Common myeloid progenitor, CD34-positive (primary cell): ENCODE results near the gene PMFBP1.
"Not testable (repeated sequence)": the region's sequence is repeated elsewhere in the genome, so short reads cannot be mapped to it uniquely, and the experiment has no call there.

Experiments used
- CTCF ChIA-PET: fragments of 350-600 bp; sonication (Branson Sonifier 250); formaldehyde crosslinking; loops from one replicate; lab custom pipeline; 2021; ENCODE audit warnings: antibody characterized with exemption; lab: Charles Lee
- POLR2A ChIA-PET: fragments of 350-600 bp; sonication (Branson Sonifier 250); formaldehyde crosslinking; loops from one replicate; lab custom pipeline; 2021; ENCODE audit warnings: antibody characterized with exemption; lab: Charles Lee
- DNase-seq, 3 donors: peaks; one replicate each; pipeline versions ENCODE4 v3.0.0 to v3.0.0-alpha.2; 2013
- H3K27ac ChIP-seq, 2 experiments: 1 replicate in 1 of 2; 2 replicates in 1 of 2; pipeline ENCODE4 v1.7.0; 2013; ENCODE audit warnings: inconsistent platforms in 2 of 2, low read length in 2 of 2, mild to moderate bottlenecking in 2 of 2, low read depth in 1 of 2, moderate library complexity in 1 of 2; ENCODE audit not compliant: severe bottlenecking in 2 of 2, insufficient read depth in 1 of 2, poor library complexity in 1 of 2
- H3K27me3 ChIP-seq, 5 experiments: replicated peaks in 2 of 5; 1 replicate in 3 of 5; 2 replicates in 2 of 5; pipeline versions ENCODE4 v1.6.1 to v1.7.0; 2013; ENCODE audit warnings: low read length in 4 of 5, mild to moderate bottlenecking in 2 of 5, moderate library complexity in 2 of 5, inconsistent platforms in 1 of 5; ENCODE audit not compliant: insufficient read depth in 5 of 5, control insufficient read depth in 4 of 5
- H3K36me3 ChIP-seq, 4 experiments: 1 replicate in 2 of 4; 2 replicates in 2 of 4; pipeline versions ENCODE4 v1.6.1 to v1.7.0; 2013; ENCODE audit warnings: low read length in 3 of 4, control low read depth in 1 of 4, mild to moderate bottlenecking in 1 of 4; ENCODE audit not compliant: control insufficient read depth in 4 of 4, insufficient read depth in 4 of 4
- H3K4me1 ChIP-seq, 4 experiments: 1 replicate in 3 of 4; 2 replicates in 1 of 4; pipeline versions ENCODE4 v1.6.1 to v1.7.1; 2013; ENCODE audit warnings: low read length in 3 of 4, mild to moderate bottlenecking in 3 of 4, control low read depth in 1 of 4, inconsistent platforms in 1 of 4, moderate library complexity in 1 of 4; ENCODE audit not compliant: control insufficient read depth in 4 of 4, insufficient read depth in 4 of 4; ENCODE audit errors: control extremely low read depth in 1 of 4
- H3K4me3 ChIP-seq, 7 experiments: 1 replicate in 4 of 7; 2 replicates in 3 of 7; pipeline versions ENCODE4 v1.5.1 to v1.7.0; 2013; ENCODE audit warnings: mild to moderate bottlenecking in 7 of 7, low read length in 6 of 7, moderate library complexity in 6 of 7, inconsistent platforms in 2 of 7, low read depth in 2 of 7, control low read depth in 1 of 7; ENCODE audit not compliant: insufficient read depth in 4 of 7, control insufficient read depth in 1 of 7; ENCODE audit errors: extremely low read depth in 1 of 7
- H3K9me3 ChIP-seq, 5 experiments: 1 replicate in 4 of 5; 2 replicates in 1 of 5; pipeline versions ENCODE4 v1.6.1 to v1.7.1; 2013; ENCODE audit warnings: low read length in 4 of 5, mild to moderate bottlenecking in 2 of 5, inconsistent platforms in 1 of 5, low read depth in 1 of 5, moderate library complexity in 1 of 5; ENCODE audit not compliant: control insufficient read depth in 4 of 5, insufficient read depth in 2 of 5; ENCODE audit errors: control extremely low read depth in 1 of 5
- WGBS: methylation state at CpG from one replicate; pipeline ENCODE4 v1.1.5; 2013; ENCODE audit not compliant: insufficient coverage; 5-methylcytosine and 5-hydroxymethylcytosine counted together

Gene PMFBP1

DNA sequence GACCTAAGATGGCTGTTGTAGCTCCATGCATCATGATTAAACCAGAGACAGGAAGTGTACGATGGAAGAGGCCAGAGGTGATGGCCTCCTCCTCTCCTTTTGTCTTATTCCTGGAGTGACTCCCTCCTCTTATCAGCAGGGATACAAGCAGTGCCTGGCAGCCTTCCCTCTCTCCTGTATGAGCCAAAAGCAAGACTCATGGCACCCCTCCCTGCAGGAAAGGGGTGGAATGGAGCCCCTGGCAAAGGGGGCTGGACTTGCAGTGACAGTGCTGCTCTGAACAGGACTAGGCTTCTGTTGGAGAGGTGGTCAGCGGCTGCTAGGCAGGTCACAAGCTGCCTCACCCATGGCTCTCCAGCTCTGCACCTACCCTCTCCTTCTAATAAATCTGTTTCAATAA, 87.0 kb downstream of the PMFBP1 start:
- CTCF ChIA-PET = no interaction called here

GRCh38 chr16:72084445-72084844, 87.5 kb downstream of the PMFBP1 start:
- peaks cover 2 to 16% (median 11%) of the 10 kb centered on the region in 5 experiments for H3K9me3 ChIP-seq
- 98% methylated on average over 9 of the region's 10 CpGs for WGBS
- H3K36me3 ChIP-seq = peaks cover 20 to 45% (median 34%) of the 10 kb centered on the region in 4 experiments
- ChIA-PET POLR2A (no interaction called here), CTCF (no interaction called here)
- H3K4me3 ChIP-seq = no peak overlapping the region
- H3K4me1 ChIP-seq = no peaks in the 10 kb centered on the region
- no peaks in the 10 kb centered on the region for H3K27me3 ChIP-seq
- no peak for DNase-seq
- no peak overlapping the region for H3K27ac ChIP-seq

More for the DNA sequence above, 87.0 kb downstream of the PMFBP1 start:
- peaks cover 2 to 16% (median 11%) of the 10 kb centered on the region in 5 experiments for H3K9me3 ChIP-seq
- no peak for DNase-seq
- WGBS = 100% methylated on average over 1 of the region's 2 CpGs
- H3K27ac ChIP-seq = no peak overlapping the region
- no peaks in the 10 kb centered on the region for H3K4me1 ChIP-seq
- no peak overlapping the region for H3K4me3 ChIP-seq
- POLR2A ChIA-PET = no interaction called here
- no peaks in the 10 kb centered on the region for H3K27me3 ChIP-seq
- peaks cover 23 to 51% (median 39%) of the 10 kb centered on the region in 4 experiments for H3K36me3 ChIP-seq

- no peaks in the 10 kb centered on the region for H3K27me3 ChIP-seq
- H3K4me1 ChIP-seq = no peaks in the 10 kb centered on the region
- ChIA-PET POLR2A (no interaction called here), CTCF (interaction anchor here (0.8 to 1.2 kb wide), 3 partner anchors 8 to 17 kb away, joined by 3 to 4 read pairs (median 3); no protein-coding TSS in a partner anchor)
- H3K36me3 ChIP-seq = peaks cover 20 to 40% (median 30%) of the 10 kb centered on the region in 4 experiments
- WGBS = 72% methylated on average over 3 of the region's 3 CpGs
- H3K9me3 ChIP-seq = peaks cover 2 to 16% (median 11%) of the 10 kb centered on the region in 5 experiments
- H3K27ac ChIP-seq = no peak overlapping the region
- no peak for DNase-seq
- no peak overlapping the region for H3K4me3 ChIP-seq
Observed at GRCh38 chr16:72083778-72084404, 88.1 kb downstream of the PMFBP1 start.

DNA sequence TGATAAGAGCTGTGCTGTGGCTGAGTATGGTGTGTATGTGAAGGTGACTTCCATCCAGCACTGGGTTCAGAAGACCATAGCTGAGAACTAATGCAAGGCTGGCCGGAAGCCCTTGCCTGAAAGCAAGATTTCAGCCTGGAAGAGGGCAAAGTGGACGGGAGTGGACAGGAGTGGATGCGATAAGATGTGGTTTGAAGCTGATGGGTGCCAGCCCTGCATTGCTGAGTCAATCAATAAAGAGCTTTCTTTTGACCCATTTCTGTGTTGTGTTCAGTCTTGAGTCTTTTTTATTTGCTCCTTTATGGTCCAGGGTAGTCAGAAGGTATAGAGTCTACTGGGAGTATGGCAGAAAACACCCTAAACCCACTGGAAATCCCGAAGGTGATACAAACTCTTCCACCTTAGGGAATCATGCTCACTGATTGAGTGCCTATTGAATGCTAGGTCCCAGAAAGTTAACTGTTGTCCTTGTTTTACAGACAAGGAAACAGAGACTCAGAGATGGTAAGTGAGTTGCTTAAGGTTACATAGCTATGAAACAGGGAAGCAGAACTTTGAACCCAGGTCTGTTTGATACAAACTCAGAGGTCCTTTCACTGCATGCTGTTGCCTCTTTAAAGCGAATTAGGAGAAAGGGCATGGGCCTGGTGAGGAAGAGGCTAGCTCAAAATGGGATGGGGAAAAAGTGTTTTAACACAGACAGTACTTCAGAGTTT, 94.8 kb downstream of the PMFBP1 start:
- POLR2A ChIA-PET, H3K9me3 ChIP-seq, H3K36me3 ChIP-seq, DNase-seq, H3K4me1 ChIP-seq, H3K4me3 ChIP-seq, H3K27ac ChIP-seq, H3K27me3 ChIP-seq: not testable (repeated sequence)
- WGBS = no CpG with 5 or more reads among the region's 5 CpGs
- CTCF ChIA-PET = interaction anchor here (1.1 kb wide), 1 partner anchor 9 kb away, joined by 4 read pairs; no protein-coding TSS in a partner anchor

DNA sequence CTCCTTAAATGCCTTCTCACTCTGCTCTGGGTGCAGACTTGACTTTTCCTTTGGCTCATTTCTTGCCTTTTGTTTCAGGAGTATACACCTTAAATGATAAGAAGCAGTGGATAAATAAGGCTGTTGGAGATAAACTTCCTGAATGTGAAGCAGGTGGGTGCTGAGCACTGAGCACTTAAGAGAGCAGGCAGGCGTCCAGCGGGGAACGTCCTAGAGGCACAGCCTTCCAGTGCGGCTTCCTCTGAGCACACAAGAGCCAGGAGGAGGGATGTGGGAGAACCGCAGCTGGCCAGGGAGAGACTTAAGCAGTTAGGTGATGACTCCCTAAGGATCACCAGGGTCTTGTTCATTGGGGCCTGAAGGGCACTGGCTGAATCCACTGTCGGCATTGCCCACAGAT, 96.9 kb downstream of the PMFBP1 start:
- H3K4me1 ChIP-seq, H3K36me3 ChIP-seq, DNase-seq, H3K9me3 ChIP-seq, H3K27me3 ChIP-seq, H3K4me3 ChIP-seq, H3K27ac ChIP-seq, CTCF ChIA-PET, POLR2A ChIA-PET: not testable (repeated sequence)
- 89% methylated on average over 1 of the region's 6 CpGs for WGBS

GRCh38 chr16:72073560-72074230, 98.3 kb downstream of the PMFBP1 start:
- H3K36me3 ChIP-seq = peaks cover 0 to 2% (median 1%) of the 10 kb centered on the region in 4 experiments
- H3K27ac ChIP-seq = no peak overlapping the region
- H3K4me1 ChIP-seq = no peaks in the 10 kb centered on the region
- POLR2A ChIA-PET = no interaction called here
- no peaks in the 10 kb centered on the region for H3K27me3 ChIP-seq
- DNase-seq = no peak
- WGBS = 97% methylated on average over 6 of the region's 8 CpGs
- CTCF ChIA-PET = interaction anchor here (0.6 to 0.7 kb wide), 2 partner anchors 13 to 376 kb away, joined by 3 read pairs; no protein-coding TSS in a partner anchor
- no peak overlapping the region for H3K4me3 ChIP-seq
- H3K9me3 ChIP-seq = no peaks in the 10 kb centered on the region
